HT1080 (cell line): ENCODE results near the gene PNMA1. TPM values are rescaled to one million over a fixed set of nuclear protein-coding genes. Genes with fewer than 3 reads are reported as not detected.

Experiments used
- DNase-seq: peaks from one replicate; pipeline ENCODE4 v3.0.0-alpha.2; 2015; ENCODE audit warnings: low read depth
- total RNA-seq: library from RNA; depleted of rRNA; stranded (reverse); fragments of >200 nt; shearing (Covaris generic); gene quantifications from 2 replicates; pipeline ENCODE4 v1.2.3, GENCODE V29; 2014

Gene PNMA1
- total RNA-seq, 1 experiment from 2014 or later, result 12.1 TPM

DNA sequence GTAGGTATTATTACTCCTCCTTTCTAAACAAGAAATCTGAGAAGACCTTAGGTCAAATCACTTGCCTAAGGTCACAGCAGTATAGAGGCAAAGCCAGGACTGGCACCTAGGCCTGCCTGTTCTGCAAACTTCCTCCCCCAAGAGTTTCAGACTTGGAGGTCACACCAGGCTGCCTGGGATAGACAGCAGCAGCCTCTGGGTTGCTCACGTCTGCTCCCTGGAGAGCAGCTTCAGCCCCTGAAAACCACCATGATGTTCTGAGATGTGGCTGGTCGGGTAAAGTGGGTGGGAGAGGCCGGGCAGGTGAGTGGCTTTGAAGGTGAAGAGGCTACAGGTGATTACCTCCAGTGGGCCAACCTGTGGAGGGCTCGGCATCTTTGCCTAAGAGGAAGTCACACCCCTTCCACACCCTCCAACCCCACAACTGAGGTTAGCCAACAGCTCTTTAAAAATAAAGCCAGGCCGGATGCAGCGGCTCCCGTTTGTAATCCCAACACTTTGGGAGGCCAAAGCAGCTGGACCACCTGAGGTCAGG is 37.0 kb upstream of the PNMA1 start:
- DNase-seq, result no peak

DNA sequence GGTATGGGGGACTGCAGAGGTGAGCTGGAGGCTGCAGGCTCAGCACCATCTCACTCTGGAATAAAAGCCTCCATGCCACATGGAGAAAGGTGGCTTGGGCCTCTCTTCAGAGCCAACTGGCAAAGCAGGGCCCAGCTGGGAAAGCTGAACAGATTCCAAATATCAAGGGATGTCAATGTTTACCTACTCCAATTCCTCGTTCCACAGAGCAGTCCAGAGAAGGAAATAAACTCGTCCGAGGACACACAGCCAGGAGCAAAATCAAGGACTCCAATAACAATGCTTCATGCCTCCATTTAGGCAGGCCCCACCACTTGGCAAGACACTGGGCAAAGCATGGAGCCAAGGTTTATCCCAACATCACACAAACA is 36.3 kb upstream of the PNMA1 start:
- DNase-seq, result no peak

DNA sequence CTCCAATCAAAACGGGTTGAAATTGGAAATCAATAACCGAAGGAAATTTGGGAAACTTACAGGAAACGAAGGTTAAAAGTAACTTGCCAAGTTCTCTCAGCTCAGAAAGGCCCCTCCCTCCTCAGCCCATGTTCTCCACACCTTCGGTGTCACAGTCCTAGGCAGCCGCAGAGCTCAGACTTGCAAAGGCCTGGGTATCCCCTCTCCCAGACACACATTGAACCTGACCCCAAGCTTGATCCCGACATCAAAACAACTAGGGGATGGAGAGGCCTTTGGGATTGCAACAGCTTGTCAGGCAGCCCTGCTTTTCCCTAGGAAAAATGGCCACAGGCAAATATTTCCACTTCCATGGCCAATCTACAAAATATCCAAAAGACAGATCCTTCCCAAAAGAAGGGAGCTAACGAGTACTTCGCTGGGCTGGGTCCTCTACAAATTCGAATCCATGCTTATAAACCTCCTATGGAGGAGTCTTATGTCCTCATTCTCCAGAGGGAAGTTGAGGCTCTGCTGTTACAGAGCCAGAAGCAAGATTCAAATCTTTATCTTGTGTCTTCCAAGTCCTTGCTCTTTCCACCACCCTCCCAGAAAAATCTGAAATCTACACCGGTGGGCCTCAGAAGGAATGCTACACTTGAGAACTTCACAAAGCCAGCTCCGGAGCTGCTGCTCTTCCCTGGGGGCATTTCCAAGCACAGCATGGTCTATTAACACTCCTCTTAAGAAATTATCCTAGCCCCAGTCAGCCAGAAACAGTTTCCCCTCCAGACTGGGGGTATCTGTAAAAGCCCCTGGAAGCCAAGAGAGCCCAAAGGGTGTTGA is 35.7 kb upstream of the PNMA1 start:
- DNase-seq, result no peak

DNA sequence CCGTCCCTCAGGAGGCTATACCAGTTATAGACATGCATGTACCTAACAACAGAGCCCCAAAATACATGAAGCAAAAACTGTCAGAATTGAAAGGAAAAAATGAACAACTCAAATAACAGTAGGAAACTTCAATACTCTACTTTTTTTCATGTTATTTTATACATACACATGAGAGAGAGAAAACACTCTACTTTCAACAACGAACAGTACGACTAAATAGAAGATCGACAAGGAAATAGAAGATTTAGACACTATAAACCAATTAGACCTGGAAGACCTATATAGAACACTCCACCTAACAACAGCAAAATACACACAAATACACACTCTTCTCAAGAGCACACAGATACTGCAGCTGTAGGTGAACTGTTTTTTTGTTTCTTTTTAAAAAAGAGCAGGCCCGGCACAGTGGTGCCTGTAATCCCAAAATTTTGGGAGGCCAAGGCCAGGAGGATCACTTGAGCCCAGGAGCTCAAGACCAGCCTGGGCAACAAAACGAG is 34.7 kb upstream of the PNMA1 start:
- DNase-seq, result no peak

DNA sequence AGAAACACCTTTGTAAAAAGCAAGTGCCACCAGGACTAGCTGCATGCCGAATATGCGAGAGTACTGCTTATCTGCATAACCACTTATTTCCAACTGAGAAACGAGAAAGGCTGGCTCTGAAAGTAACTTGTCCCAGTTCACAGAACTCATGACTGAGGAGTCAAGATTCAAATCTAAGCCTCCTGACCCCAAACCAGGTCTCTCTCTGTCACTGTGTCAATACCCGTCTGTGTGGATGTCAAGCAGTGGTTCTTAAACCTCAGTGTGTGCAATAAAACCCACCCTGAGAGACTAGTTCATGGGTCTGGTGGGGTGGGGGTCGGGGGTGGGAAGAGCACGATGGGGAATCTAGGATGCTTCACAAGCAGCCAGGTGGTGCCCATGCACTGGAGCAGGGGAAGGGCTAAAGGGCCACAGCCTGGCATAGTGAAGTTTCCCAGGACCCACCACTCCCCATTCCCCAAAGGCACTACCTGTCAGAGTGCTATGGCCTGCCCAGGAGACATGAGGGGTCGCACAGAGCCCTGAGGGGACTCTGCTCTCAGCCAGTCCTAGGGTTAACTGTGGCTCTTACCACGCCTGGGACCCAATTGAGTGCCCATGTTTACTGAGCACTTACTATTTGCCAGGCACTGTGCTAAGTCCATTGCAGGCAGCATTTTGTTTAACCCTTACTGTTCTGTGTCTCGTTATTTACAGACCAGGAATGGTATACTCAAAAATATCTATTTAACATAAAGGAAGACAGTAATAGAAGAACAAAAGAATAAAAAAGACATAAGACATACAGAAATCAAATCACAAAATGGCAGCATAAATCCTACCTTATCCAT is 33.4 kb upstream of the PNMA1 start:
- no peak for DNase-seq

DNA sequence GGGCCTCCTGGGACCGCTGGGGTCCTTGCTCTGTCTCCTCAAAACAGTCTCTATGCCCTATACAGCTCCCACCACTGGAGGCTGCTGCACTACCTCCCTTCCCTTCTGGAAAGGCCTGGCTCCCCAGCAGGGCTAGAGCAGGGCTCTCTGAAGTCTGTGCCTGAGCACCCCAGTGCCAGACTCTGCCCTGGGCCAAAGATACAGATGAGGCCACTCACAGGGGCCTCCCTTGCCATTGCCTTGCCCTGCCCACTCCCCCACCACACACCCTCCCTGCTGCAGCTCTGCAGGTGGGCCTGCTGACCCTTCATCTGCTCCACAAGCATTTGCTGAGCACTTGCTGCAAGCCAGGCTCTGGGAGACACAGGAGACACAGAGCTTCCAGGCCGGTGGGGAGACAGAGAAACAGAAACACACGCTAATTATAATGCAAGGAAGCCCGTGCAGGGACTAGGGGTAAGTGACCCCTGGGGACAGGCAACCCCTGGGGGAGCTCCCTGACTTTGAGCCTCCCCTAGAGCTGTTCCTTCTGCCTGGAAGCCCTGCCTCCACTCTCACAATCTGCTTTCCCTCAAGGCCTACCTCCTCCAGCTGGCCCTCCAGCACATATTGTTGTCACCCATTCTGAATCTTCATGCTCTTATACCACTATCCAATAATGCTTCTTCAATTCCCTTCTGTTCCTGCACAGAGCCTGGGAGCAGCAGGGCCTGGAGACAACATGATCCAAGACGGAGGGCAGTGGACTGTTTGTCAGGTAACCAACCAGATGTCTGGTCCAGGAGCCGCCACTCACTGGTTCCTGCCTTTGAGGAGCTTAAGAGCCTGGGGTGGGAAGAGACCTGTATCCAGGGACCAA is 32.6 kb upstream of the PNMA1 start:
- DNase-seq, result no peak

DNA sequence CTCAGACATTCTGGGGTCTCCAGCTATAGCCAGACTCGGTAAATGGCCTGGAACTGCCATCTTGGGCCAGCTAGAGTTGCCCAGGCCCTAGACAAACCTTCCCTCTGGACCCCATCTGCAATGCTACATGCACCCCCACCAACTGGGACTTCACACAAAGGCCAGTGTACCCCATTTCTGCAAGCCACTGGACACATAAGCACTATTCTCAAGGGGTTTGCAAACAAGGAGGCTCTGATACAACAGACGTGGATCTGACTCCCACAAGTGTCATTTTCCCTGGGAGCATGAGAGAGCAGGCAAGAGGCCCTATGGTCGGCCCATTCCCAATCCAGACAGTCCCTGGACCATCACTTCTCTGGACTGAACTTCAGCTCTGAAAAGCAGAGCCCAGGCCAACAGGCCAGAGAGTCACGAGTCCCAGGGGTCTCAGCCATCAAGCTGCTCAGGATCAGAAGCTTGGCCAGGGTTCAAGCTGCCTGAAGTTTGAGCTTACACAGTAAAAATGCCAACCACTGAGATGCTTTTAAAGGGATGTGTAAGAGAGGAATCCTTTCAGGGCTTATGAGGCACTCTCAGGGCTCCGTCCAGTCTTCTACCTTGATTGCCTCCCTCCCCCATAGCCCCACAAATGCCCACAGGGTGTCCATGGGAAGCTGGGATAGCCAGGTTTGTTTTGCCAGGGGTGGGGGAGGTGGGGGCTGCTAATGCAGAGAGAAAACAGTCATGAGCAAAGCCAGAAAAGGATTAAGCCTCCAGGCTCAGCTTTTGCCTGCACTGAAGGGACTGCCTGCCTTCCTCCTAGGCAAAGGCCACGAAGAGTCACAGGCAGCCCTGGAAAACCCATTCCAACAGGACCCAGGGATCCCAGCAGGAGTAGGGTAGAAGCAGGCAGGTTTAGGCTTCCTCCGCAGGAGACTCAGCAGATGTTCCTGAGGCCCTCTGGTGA is 31.7 kb upstream of the PNMA1 start:
- DNase-seq, result no peak

DNA sequence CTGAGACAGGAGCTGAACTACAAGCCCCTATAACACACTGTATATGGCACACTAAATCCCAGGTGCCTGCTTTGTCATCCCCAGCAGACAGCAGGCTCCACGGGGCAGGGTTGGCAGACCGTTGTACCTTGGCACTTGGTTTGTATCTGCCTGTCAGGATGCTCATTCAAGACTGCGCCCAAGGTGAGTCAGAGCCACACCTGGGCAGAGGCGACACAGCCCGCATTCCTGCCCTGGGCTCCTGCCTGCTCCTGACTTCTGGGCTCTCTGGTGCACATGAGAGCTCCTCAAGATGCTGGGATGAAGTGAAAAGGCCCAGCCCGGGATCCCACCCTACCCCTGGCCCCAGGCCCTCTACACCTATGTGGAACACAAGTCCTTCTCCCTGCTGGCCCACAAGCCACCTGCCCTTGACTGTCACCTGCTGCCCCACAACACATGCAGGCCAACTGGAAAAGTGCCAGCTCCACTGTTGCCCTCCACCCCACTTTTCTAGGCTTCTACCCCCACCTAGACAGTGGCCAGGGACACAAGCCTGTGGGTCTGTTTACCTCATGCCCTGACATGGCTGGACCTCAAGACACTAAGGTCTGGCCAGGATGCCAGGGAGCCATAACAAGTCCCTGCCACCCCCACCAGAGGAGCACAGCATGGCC is 30.8 kb upstream of the PNMA1 start:
- DNase-seq, result no peak

DNA sequence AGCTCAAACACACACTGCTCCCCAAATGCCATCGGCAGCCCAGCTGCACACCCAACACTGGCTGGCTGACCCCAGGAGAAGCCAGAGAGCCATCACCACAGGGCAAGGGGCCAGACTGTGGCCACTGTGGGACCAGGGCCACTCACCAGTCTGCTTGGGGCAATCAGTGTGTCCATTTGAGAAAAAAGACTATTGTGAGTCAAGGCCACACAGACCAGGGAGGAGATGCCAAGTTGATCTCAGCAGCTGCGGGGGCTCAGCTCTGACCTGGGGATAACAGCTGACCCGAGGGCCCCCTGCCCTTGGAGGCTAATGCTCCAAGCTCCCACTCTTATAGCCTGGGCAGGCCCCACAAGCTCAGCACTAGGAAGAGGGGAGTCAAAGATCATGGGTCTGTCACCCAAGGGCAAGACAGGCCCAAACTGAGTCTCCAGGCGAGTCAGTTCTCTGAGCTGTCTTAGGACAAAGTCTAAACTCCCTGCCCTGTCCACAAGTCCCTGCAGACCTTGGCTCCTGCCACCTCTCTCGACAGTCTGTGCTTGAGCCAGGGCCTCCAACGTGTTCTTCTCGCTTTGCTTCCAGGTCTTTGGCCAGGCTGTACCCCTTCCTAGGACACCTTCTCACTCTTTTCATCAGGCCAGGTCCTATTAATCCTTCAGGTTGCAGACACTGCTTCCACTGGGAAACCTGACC is 30.1 kb upstream of the PNMA1 start:
- no peak for DNase-seq

DNA sequence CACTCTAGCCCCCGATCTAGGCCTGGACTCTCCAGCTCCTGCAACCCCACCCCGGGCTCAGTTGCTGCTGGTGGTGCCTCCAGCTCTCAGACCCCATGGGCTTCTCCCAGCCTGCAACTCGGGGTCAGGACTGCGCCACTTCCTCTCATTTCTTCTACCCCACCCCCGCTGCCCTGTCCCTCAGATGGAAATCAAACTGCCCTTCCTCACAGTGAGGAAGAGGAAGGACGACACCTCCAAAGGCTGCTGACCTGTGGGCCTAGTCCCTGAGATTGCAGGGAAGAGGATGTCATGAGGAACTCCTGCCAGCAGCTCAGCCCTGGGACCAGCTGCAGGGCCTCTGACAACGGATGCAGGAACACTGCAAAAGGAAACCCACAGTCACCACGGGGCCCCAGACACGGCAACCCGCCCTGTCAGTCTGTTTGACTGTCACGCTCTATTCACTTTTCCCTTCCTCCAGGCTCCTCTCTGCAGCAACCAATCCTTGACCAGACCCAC is 29.3 kb upstream of the PNMA1 start:
- DNase-seq, result peak; percentile 46

DNA sequence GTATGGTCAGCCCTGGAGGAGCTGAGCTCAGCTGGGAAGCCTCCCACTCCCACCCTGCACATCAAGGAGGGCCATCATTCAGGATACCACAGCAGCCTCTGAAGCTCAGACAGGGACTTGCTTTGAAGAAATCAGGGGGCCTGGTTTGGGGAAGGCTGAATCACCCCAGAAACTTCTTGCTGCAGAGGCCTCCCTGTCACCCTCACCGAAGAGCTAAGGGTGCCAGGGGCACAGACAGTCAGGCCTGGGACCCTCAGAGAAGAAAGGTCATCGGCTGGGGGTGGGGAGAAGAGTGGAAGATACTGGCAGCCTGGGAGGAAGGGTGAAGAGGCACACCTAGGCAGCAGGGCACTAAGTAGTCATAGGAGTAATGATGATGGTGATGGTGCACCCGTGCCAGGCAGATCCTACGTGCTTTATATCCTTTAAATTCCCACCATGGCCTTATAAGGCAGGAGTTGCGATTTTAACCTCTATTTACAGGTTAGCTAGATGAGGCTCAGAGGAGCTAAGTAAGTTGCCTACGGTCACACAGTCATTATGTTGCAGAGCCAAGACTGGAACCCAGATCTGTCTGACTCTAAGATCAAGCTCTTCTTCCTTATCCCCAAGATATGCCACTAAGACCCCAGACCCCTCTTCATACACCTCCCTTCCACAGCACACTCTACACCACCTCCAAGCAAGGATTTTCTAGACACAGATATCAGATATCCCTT is 28.5 kb upstream of the PNMA1 start:
- no peak for DNase-seq

DNA sequence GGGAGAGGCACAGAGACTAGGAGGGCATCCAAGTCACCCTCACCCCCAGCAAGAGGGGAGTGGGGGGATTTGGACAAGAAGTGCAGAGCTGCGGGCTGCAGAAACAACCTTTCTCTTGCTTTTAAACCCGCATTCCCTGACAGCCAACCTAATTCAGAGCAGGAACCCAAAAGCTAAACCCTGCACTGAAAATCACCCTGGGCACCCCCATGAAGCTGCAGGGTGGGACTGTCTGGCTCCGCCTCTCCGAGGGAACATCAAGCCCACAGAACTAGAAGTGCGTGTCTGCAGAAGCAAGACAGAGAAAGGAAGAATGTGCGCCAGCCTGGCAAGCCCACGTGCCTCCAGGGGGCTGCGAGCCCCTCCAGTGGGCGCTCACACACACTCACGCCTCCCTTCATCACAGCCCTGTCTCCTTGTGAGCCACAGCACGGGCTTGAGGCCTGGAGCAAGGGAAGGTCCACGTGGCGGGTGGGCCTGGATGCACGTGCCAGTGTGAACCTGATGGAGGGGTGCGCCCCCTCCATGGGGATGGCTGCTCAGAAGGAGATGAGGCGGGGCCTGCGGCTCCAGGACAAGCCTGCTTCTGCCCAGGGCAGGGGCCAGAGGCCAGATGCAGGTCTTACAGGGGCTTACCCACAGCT is 27.8 kb upstream of the PNMA1 start:
- DNase-seq, result peak; percentile 37

DNA sequence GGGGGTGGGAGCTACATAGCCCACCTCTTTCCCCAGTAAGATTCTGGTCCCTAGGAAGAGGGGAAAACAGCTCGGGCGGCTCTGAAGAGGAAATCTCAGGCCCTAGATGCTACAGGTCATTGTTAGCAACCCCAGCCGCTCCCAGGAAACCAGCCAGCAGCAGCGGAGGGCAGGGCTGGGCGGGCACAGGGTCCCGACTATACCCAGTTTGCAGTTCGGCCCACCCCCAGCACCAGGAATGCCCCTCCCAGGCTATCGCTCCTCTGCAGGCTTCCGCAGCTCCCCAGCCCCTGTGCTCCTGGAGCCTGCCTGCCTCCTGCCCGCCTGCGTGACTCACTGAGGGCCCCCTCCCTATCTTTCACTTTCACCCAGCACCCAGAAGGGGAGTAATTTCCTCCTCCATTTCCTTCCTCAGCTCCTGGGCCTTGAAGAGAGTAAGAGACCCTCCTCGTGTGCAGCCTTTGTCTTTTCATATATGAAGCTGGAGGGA is 27.2 kb upstream of the PNMA1 start:
- DNase-seq, result peak; percentile 94

DNA sequence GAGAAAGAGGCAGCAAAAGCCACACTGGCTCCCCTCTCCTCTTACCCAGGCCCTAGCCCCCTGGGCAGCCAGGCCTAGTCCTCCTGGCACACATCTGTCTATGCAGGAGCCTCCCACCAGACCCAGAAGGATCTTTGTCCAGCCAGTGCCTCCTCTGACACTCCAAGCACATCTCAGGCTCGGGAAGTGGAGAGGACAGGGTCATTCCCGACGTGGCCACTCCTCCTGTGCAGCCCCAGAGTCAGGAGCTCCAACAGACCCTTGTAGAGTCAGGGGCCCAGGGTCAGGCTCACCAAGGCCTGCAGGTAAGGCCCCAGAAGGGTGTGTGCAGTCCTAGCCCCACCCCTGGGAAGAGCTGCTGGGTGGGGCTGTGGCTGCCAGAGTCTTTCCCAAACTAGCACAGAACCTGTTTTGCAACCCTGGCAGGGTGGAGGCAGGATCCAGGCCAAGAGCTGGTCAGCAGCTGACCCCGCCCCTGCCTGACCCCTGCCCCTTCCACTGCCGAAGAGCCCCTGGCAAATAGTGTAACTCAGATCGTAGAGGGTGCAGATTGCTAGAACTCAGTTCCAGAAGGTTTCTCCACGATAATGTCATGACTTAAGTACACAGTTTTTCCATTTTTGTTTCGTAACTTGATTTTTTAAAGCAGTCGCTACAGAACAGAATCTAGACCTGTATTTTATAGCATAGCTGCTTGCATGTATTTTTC is 26.6 kb upstream of the PNMA1 start:
- no peak for DNase-seq

DNA sequence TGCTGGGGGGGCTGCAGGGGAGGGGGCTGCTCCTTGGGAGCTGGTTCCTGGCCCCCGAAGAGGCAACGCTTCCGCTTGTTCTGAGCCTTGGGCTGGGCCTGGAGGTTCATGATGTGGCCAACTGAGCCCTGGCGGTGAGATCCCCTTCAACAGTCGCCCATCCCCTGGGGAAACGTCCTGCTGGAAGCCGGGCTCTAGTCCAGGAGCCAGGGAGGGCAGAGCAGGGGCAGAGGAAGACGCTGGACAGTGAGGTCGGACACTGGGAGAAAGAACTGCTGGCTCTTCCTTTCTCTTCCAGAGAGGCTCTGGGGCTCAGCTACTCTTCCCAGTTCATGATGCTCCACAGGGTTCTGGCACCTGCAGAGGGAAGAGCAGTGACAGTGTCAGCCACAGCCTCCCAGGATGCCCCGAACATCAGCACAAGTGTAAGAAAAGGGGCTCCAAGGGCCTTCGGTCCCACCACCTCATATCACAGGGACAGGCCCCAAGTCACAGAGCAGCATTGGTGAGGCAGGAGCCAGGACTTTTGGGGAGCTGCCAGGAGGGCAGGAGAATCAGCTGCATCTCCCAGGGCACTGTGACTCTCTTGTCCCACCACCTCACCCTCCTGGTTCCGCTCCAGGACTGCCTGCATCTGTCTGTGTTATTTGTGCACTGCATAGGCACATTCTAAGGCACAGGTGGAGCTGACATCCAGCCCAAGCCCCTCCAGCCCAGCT is 25.9 kb upstream of the PNMA1 start:
- DNase-seq, result no peak
